IPS-NIHi7 (cell line): ENCODE data around the gene NUP210L.

Experiments used
- DNase-seq: peaks from one replicate; pipeline ENCODE4 v3.0.0; 2012; ENCODE audit warnings: mixed read lengths; ENCODE audit errors: extremely low spot score

NUP210L gene

GRCh38 chr1:154154534-154155191 lies at the start of gene NUP210L:
NUP210L (minus strand) TSS chr1:154155073.
- peak; percentile 85 for DNase-seq

DNA sequence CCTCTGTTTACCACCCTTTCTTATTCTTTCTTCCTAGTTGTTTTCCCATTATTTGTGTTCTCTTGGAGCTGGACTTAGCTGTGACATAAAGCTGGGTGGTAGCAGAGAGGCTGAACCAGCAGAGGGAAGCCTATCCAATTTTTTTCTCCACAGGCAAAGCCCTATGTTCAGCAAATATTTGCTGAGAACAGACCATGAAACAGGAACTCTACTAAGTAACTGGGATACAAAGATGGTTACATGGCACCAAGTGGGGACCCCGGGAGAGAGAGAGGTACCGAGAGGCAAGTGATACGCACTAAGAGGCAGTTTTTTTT lies 44.6 kb upstream of the NUP210L start:
- no peak for DNase-seq

DNA sequence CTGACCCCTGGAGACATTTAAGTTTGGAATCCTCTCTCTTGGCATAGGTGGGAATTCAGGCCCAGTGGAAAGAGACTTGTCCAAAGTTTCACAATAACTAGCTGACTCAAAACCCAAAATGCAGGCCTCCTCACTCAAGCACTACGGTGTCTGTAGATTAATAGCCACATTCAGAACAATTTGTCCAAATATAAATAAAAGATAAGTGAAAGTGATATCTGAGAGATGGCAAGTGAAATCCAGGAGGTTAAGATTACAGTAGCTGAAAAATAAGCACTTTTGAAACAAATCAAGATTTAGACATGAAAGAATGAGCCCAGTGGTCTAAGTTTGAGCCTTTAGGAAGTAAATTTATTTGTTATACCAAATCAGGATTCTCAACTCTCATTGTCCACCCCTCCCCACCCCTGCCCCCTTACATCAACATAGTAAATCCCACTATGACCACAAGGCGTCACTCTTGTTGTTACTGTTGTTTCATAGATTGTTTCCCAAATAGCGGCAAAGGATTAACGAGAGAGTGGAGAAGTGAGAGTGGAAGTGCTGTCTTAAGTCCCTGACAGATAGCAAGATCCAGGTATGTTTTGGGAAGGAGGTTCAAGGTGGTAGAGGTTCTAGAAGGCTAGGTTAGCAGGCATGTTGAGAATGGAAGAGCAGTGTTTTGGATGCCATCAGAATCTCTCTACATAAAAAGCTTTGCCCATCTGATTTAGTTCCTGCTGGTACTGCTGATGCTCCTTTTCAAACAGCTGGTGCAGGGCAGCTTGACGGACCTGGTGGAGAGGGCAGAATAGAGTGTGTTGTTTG lies 44.1 kb upstream of the NUP210L start:
- peak; percentile 72 for DNase-seq

- DNase-seq, result no peak
These were observed 38.9 kb upstream of the NUP210L start for GRCh38 chr1:154193821-154194220.

GRCh38 chr1:154192476-154192875 lies 37.6 kb upstream of the NUP210L start:
- DNase-seq, result no peak

DNA sequence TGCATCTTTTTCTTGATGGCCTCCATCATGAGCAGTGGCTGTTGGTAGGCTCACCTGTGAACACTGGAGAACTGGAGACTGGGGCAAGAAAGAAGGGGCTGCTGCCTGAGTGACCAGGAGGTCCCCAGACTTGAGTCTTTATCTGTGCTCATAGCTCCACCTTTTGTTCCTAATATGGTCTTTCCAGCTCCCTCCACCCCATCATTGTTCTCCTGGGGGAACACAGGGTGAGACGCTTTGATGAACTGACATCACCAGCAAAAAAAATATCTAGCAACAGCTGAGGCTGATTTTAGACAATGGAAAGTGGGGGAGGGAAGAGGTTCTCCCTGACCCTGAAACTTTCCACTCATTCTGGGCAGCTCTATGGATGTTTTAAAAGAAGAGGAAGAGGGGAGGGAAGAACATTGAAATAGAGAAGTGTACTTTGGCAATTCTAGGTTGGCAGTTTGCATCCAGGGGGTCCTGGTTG lies 37.2 kb upstream of the NUP210L start, which contains the start of gene TPM3:
TSS of gene TPM3 (minus strand) at position 111 of the 472 bp plus-strand sequence. CDS start at position 29, 82 bp downstream.
- DNase-seq, result no peak

GRCh38 chr1:154190550-154190949 lies 35.7 kb upstream of the NUP210L start:
- no peak for DNase-seq

GRCh38 chr1:154186852-154187501 lies 32.1 kb upstream of the NUP210L start:
- DNase-seq, result no peak

DNA sequence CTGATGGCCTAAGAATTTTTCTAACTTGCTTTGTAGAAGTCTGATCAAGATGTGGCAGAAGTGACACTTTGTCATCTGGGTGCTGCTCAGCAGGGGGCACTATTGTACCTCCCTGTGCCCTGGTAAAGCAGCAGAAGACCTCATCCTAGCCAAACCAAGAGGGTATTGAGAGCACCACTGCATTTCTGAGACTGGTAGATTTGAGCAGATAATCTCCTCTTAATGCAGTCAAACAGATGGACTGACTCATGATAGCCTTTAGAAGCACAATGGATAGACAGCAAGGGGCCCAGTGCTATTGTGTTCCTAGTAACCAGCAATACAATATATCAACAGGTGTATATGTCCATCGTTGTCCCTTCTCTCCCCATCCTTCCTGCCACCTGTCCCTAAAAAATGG lies 31.3 kb upstream of the NUP210L start:
- peak; percentile 60 for DNase-seq

- DNase-seq, result peak; percentile 99
These were observed 28.4 kb upstream of the NUP210L start for GRCh38 chr1:154183046-154183915.

DNA sequence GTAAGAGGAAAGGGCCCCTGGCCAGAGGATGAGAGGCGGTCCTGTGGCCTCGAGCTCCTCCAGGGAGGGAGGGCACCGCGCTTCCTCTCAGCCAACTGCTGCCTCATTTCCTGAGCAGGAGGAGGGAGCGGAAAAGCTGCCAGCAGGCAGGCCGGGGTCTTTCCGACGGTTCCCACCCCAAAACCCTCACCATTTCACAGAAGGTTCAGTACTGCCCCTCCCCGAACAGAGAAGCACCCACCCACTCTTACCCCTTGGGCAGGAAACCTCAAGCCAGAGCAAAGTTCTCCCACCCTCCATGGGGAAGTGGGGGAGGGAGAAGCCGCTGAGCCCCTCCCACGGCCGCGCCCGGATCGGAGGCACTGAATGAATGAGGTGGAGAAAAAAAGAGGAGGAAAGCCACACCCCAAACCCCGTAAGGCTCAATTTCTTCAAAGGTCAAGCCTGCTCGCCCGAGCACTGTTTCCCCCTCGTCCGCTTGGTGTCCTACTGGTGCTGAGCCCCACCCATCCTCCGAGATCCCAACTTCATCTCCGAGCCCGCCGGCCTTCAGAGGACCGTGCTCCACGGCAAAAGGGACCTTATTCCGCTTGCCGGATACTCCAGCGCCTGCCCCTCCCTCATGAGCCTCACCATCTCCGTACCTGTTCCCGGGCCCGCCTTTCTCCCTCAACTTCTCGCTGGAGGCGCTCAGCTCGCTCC lies 27.6 kb upstream of the NUP210L start:
- DNase-seq, result peak; percentile 67

GRCh38 chr1:154181944-154182343 lies 27.1 kb upstream of the NUP210L start:
- DNase-seq, result no peak

GRCh38 chr1:154179946-154180687 lies 25.2 kb upstream of the NUP210L start:
- DNase-seq, result peak; percentile 49

DNA sequence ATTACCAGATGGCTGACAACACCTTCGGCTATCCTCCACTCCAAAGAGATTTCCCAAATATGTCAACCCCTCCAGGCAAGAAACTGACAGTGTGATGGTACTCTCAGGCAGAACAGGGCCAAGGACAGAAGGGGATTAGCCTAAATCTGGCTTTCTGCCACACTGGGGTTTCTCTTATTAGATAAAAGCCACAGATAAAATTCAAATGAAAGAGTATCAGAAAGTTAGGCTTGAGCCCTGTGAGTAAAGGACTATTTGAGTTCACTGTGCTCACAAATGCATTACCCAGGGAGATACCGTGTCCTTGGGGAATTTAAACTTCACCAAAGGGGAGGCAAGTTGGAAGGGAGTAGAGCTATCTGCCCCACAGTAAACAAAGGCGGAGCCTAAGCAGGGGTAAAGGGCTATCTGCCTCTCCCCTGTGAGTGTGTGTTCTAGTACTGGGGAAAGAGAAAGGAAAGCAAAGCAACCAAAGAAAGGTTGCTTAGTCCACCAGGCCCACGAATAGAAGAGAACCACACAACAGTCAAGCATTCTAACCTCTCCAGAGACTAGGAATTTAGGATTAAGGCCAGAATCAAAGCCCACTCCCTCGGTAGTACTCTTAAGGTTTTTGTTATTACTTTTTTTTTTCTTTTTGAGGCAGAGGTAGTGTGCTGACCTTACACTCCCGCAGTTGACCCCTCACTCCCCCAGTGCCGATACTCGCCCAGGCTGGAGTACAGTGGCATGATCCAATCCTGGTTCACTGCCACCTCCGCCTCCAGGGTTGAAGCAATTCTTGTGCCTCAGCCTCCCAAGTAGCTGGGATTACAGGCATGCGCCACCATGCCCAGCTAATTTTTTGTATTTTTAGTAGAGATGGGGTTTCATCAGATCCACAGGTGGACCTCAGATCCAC lies 24.3 kb upstream of the NUP210L start:
- DNase-seq, result no peak

DNA sequence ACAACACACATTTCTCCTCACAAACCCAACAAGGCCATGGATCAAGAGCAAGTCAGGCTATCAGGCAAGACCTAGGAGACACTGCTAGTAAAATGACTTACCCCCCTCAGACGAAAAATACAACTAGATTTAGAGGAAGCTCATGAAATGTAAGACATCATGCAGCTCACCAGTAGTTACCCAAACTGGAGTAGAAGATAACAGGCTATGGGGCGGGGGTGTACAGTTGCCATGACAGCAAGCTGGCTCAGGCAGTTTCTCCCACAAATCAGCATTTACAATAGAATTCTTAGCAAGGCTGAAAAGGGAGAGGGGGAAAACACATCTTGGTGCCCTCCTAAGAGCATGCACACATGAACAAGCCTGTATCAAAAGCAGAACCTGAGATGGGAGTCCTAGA lies 23.1 kb upstream of the NUP210L start:
- no peak for DNase-seq

DNA sequence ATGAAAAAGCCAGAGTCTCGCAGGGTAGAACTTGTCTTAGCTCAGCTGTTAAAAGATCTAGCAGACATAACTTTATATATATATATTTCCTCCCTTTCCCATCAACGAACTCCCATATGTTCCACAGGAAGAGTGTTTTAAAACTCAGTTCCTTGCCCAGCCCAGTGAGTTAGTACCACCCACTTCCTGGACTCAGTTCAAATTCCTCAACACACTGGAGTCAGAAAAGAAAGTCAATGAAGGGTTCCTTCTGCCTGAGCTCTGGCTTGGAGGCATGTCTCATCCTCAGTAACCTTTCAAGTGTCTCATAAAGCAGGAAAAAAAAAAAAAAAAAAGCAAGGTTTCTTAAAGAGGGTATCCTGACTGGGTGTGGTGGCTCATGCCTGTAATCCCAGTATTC lies 21.5 kb upstream of the NUP210L start:
- DNase-seq, result no peak

- DNase-seq, result no peak
These were observed 19.8 kb upstream of the NUP210L start for GRCh38 chr1:154174654-154175053.

DNA sequence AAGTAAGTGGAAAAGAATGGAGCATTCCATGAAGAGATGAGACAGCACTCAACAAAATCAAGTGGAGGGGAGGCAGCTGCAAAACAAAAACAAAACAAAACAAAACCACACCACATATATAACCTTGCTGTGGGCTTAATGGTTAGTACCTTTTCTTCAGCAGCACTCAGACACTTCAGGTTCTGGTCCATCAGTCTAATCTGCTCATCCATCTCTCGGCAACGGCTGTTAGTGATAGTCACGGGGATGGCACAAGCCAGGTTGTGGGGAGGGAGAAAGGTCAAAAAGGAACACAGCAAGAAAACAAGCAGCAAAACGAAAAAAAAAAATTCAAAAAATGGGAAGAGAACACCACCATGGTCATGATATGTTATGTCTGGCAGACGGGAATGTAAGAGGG lies 17.0 kb upstream of the NUP210L start:
- DNase-seq, result no peak

- no peak for DNase-seq
These were observed 16.3 kb upstream of the NUP210L start for GRCh38 chr1:154171223-154171583.
